Activated CD8-positive, alpha-beta memory T cell treated with anti-CD3 and anti-CD28 coated beads, Interleukin-2, amount 50 U/mL, for 24 hours (primary cell): ENCODE data around the gene CXCL12.

Source experiments
- DNase-seq: peaks from one replicate; pipeline ENCODE4 v3.0.0-alpha.2; 2020; ENCODE audit errors: extremely low read depth

CXCL12 gene

DNA sequence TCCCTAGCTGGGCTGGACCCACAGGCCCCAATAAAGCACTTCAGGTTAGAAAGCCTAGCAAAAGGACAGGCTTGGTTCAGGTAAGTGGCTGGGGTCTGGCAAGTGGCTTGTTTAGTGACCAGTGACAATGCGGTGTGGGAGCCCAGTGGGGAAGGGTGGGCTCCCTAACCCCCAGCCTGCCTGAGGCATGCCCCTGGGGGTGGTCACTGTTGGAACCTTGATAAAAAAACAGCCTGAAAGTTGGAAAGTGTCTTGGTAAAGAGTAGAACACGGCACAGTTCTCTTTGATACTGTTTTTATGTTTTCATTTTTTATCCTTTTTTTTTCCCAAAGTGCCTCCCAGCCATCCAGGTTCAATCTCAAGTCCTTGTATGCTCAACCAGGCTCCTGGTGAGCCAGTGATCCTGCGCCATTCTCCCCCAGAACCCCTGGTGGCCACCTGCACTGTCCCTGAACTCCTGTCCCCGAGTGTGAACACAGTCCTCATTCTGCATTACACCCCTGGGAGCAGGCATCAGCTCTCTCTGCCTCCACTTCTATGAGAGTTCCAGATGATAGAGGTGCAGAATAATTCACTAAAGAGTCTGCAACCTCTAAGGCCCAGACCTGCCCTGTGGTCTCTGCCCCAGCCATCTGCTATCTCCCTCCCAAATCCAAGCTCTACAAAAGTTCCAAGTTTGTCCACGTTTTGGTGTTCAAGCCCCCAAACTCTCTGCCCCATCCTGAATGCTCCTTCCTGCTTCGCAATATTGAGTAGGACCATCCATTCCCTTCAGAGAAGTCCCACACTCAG, 15.0 kb upstream of the CXCL12 start:
- no peak for DNase-seq

DNA sequence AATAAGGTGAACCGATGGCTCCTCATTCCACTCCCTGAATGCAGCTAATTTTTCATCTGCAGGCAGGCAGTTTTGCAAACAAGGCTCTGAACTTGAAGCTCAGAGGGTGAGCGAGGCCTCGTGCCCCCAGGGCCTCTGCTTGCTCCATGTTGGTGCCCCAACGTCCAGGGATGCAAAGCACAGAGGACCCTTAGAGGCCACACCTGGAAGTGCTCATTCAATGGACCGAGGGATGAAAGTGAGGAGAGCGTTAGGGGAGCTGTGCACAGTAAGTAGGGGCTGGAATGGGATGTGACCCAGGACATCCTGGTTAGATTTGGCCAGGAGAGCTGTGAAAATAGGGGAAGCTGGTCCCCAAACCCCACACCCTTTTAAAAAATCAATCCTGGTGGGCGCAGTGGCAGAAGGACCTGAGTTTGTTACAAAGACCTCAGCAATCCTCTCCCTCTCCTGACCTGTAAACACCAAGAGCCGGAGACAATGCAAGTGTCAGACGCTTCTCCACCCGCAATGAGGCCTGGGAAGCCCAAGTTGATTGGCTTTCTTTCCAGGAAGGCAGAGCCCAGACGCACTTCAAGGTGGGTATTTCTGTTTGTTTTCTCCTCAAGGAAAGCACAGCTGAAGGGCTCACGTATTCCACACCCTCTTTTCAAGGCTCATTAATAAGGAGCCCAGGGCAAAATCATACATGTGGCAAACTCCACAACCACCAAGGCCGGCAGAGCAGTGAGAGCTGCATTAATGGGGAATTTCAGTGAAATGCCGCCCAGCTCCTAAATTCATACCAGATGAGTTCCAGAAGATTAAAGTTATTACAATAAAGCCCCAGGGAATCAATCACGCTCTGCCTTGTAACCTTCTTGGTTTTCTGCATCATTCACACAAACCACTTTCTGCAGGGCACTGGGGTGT, 14.1 kb upstream of the CXCL12 start:
- no peak for DNase-seq

DNA sequence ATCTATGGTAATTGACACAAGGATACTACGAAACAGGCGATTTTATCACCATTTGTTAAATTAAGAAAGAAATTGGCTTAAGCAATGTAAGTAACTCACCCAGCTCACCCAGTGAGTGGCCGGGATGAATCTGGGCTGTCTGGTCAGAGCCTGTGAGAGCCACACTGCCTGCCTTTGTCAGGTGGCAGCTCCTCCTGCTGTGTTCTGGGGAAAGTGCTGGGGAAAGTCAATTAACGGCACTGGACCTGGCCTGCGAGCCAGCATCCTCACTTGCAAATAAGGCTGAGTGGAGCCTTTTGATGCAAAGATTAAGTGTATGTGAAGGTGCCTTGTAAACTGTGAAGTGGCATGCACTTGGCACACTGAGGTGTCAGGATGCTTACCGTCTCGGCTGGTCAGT, 13.4 kb upstream of the CXCL12 start:
- DNase-seq = no peak

DNA sequence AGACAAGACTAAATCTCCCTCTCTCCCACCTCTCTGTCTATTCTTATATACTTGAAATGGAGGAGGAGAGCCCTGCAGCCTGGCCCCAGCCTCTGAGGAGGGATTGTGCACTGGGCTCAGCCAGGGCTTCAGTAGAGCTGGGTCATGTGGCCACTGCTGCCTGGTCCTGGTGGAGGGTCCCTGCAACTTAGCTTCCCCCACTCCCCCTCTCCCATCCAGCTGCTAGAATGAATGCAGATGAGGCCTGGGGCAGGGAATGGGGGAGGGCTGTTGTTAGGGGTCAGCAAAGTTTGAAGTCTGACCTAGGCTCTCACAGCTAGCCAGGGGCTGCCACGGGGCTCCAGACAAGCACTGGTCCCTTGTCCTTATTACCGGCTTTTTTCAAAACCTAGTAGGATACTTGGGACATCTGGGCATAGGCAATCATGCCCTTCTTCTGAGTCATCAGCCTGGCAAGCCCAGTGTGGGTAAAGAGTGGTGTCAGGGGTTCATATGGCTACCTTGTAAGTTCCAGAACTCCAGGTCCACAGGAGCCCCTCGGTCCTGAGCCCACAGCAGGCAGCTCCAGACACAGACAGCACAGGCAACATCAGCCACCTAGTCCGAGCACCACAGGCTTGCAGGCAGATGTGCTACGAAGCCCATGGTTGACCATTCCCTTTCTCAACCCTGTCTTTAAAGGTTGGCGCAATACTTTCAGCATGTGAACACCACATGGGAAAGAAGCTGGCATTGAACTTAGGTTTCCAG, 12.8 kb upstream of the CXCL12 start:
- DNase-seq = no peak

DNA sequence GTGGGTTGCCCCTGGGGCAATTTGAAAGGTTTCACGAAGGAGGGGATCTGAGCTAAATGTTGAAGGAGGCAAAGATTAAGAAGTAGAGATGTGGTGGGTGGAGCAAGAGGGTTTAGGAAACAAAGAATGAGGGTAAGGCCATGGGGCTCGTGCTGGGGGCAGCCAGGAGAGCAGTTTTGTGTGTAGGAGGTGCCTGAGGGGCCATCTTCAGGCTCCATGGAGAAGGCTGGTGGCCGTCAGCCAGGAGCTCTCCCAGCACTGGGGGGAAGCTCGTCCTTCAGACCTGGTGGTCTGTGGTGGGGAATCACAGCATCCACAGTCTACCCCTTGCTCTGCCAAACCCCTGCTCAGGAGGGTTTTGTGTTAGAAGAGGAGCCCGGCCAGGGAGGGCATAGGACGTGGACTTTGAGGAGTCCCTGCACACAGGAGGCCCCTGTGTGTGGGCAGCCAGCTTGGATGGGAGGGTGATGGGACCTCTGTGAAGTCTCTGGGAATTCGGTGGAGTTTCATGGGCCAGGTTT, 11.8 kb upstream of the CXCL12 start:
- DNase-seq = no peak

DNA sequence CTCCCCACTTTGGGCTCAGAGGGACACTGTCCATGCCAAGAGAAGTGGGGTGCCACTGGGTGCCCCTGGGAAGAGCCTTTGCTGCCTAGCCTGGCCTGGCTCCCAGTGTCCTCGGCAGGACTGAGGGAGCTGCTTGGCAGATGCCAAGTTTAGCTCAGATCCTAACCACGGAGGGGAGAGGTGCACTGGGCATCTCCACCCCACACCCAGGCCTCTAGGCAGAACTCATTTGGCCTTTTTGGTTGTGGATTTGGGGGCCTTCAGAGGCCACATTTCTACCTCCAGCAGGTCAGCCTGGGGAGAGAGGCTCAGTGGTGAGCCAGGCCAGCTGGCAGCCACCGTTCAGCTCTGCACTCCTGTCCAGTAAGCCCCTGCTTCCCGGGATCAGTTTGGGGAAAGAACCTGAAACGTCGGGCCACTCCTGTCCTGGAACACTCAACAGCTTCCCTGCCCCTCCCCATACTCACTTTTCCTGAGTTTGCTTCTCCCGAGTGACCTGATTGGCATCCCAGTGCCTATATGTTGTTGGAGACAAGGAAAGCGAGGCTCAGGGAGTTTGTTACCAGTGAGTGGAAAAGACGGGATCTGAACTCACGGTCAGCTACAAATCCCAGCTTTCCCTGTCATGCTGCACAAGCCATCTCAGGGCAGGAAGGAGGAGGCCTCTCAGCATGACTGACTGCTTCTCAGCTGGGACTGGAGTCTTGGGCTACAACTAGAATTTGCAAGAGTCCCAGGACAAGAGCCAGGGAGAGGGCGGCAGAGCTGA, 11.2 kb upstream of the CXCL12 start:
- DNase-seq = no peak

DNA sequence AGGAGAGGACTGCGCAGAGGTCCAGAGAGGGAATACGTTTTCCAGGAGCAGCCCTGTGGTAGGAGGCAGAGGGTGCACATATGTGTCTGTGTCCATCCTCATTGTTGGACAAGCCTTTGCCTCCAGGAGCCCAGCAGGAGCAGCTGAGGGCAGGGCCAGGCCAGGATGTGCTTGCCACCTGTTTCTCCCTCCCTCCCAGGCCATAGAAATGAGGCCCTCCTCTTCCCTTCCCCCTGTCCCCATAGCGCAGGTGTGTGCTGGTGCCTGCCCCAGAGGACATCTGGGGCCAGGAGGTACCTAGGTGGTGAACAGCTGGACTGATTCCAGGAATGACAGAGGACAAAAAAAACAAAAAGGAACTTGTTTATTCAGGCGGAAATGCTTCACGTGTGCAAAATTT, 10.5 kb upstream of the CXCL12 start:
- DNase-seq = no peak

DNA sequence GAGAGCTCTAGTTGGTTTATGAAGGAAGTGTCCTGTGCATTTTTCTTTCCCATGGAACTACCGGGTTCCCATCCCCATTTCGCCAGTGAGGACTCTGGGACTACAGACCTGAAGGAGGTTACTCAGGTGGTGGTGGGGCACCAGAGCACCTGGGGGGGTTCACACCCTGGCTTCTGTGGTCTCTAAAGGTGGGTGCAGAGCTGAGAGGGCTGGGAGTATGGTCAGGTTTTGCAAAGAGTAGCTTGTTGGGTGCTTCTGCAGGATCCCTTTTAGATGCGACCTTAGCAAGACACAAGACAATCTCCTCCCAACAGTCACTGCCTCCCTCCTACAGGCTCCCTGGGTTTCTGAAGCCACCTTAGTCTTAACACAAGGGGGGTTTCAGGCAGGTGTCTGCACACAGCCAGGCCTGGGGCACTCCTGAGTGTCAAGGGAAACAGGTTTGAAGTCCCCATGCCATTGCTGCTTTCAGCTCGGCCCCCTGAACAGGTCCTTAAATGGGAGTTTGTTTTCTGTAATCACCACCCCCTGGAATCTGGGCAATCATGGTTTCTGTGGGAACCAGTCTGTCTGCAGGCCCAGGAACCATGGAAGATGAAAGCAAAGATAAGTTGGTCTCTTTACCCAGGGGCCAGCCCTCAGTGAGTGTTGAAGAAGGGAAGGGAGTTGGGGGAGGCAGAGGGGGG, 9.9 kb upstream of the CXCL12 start:
- DNase-seq = no peak

DNA sequence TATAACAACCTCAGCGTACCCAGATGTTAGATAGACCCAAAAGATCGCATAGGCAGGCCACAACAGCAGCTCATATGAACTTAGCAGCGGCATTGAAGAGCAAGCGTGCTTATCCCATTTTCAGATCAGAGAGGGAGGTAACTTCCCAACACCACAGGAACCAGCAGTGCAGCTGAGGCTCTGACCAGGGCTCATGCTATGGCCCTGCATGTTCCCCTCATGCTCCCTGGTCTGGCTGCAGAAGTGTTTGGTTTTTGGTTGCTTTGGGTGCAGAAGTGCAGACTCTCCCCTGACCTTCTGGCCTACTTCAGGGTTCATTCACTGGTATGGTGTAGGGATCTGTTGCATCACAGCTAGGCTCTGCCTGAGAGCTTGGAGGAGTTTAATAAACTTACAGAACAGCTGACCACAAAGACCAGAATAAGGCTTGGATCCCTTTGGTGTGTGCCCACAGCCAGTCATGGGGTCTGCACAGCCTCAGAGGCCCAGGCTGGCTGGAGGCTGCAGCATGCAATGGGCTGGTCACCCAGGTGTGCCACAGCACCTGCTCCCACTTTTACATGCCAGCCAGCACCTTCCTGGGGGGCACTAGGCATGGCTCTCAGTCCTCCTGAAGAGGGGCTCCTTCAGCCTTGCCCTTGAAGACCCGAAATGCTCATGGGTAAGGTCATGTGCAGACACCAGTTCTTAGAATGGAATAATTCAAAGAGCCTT, 9.1 kb upstream of the CXCL12 start:
- no peak for DNase-seq

DNA sequence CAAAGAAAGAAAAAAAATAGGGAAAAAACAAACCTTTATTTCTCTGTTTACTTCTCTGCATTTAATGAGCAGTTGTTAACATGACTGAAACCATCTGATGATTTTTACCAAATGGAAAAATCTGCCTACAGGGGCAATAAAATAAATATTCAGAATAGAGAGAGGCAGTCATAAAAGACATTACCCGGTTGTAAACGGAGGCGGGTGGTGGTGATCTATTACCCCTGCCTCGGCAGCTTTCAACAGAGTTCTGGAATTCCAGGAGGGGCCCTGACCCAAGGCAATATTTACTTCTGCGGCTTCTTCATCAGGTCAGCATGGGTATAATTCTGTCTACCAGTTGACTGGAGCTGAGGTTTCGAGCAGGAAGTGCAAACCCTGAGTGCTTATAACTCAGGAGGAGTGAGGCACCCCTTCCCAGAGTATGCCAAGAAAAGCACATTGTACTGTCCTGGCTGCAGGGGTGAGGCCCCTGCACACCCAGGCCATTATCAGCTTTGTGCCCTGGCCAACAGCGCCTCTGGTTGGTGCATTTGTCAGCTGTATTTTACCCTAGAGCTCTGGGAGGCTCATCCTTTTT, 8.2 kb upstream of the CXCL12 start:
- DNase-seq = no peak

DNA sequence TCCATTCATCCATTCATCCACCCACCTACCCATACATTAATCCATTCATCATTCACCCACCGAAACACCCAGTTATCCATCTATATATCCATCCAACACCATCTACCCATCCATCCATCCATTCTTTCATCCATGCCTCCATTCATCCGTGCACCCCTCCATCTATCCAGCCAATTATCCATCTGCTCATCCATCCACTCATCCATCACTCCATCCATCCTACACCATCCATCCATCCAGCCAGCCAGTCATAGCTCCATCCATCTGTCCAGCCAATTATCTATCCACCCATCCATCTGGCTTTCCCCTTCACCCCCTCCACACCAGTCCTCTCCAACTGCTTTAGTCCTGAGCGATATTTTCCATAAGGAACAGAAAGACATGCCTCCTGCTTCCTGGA, 7.5 kb upstream of the CXCL12 start:
- no peak for DNase-seq

DNA sequence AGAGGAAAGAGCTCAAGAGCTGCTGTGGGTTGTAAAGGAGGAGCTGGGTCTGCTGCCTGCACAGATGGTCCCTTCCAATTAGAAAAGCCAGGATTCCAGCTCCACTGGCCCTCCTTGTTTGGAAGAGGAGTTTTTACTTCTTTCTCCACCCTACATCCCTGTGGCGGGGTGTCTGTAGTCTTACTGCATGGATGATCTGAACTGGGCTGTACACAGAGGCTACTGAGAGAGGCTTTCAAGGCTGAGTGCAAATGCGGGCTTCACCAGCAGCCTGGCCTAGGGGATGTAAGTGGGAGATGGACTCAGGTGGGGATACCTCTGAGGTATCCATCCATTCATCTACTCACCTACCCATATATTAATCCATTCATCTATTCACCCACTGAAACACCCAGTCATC, 7.1 kb upstream of the CXCL12 start:
- no peak for DNase-seq

DNA sequence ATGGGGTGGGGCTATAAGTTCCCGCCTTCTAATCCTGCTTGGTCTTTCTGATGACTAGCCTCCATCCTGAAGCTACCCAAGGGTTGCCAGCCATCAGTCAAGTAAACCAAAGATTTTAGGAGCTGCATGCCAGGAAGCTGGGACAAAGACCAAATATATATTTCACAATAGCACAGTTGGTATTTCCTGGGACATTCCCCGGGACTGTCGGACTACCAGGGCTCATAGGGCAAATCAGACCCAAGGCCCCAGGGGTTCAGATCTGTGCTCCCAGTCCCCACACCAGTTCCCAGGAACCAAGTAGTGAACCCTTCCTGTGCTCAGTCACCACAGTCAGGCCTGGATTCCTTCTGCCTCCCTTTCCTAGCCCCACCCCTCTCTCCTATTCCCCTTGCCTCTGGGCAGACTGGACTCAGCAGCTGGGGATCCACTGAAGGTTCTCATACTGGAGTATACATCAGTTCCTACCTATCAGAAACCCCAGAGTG, 5.7 kb upstream of the CXCL12 start:
- DNase-seq = no peak

DNA sequence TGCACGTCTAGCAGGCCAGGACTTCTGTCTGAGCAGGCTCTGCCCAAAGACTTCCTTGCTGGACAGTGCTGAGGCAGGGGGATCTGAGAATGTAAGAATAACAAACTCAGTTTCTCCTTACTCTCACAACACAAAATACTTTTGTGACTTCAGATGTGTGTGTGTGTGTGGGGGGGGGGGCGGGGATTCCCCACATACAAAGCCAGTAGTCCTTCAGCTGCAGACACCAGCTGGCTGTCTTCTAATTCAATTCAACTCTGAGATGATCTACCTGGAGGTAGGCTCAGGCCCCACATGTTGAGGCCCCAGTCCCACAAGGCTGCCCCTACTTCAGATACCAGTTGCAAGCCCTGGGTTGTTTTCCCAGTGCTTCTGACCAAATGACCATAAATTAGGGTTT, 4.7 kb upstream of the CXCL12 start:
- no peak for DNase-seq

DNA sequence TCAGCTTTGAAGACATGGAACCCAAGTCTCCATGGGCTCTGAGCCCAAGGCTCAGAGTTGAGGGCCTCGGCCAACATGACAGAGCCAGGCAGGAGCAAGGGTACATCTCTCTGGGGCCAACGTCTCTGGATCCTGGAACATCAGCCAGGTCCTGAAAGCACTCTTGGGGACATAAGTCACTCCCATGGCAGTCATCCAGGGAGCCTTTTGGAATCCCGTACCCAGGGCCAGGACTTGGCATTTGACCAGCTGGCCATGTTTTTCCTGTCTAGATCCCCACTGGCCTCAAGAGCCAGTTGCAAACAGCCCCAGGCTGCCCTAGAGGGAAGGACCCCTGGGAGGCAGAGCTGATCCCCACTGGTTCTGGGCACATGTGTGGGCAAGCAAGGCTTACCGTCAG, 4.3 kb upstream of the CXCL12 start:
- no peak for DNase-seq

DNA sequence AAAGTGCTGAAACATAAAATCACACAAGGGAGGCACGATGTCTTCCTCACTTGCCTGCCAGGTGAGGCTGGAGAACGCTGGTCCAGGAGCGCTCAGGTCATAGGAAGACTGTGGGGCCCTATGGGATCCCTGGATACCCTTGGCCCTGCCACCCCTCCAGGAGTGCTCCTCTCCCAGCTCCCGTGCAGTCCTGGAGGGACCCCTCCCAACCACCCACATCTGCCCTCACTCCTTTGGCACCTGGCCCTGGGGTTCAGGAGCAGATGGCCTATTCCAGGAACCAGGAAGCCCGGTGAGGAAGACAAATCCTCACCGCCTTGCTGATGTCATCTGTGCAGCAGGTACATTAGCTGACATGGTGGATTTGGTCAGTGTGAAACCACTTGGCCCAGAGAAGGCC, 3.7 kb upstream of the CXCL12 start:
- no peak for DNase-seq

DNA sequence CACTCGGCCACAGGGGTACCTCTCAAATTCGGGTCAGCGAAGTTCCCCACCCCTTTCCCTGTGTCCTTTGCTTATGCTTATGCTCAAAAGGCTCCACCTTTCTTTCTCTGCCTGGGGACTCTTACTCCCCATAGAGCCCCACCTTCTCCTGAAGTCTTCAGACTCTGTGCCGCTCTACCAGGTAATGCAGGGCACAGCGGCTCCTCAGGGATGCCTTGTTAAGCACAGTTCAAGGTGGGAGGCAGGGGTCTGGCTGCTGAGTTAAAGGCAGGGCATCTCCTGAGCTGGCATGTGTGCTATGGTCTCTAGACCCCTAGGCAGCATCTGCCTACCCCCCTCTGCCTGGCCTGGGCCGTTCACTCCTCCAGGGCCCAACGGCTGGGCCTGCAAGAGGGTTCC, 3.0 kb upstream of the CXCL12 start:
- DNase-seq = no peak

DNA sequence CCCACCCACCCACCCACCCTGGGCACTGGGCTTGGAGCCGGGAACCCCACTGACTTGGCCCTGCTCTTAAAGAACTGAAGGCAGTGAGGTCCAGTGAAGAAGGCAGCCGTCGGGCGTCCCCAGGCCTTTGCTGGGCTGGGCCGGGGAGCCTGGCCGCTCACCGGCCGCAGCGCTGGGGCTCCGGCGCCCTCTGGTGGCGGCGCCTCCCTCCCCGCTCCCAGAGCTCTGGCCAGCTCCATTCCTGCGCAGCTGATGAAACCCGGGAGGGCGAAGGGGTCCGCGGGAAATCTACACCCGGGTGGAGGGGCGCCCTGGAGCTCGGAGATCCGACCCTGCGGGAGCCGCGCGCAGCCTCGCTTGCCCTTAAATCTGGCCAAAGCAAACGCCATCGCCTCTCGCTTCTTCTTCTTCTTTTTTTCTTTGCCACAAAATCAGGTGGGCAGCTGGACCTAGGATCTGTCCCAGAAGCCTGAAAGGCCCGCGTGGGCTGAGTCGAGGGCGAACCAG, 1.7 kb upstream of the CXCL12 start:
- DNase-seq = no peak

DNA sequence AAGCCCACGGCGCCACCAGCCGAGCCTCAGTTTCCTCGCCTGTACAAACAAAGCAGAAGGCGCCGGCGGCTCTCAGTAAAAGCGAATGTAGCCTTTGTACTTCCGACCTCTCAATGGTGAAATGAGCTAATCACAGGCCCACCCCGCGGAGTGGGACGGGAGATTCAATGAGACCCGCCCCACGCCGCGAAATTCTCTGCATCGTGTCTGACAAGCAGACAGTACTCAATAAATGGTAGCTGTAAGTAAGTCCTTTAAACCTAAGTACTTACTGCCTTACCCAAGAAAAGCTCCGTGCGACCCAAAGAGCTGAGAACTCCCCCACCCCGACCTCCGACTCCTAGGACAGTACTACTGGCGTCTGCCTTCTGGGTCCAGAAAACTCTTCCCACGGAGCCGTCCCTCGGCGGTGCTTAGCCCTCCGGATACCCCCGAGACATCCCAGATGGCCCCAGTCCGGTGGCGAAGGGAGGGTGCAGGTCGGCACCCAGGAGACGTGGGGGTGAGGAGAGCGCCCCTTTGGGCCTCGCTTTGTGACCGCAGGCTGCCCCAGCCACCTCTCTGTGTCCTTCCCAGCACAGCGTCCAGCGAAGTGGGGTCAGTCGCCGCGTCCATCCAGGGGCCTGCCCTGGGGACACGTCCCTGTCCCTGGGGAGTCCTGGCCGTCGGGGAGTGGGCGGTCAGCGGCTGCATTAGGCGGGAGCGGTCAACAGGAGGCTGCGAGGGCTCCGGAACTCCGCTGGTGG, 972 bp upstream of the CXCL12 start:
- no peak for DNase-seq
